BE2C (cell line): ENCODE measurements around the gene TLL2.
"Not testable (repeated sequence)": the region's sequence is repeated elsewhere in the genome, so short reads cannot be mapped to it uniquely, and the experiment has no call there.

Experiments used
- DNase-seq: peaks from one replicate; pipeline ENCODE4 v3.0.0-alpha.2; 2020
- H3K27me3 ChIP-seq: fragments of 250-450 bp; sonication (Bioruptor Pico); 2 replicates; pipeline ENCODE4 v1.5.1; 2020; ENCODE audit warnings: mild to moderate bottlenecking
- H3K36me3 ChIP-seq: fragments of 250-450 bp; sonication (Bioruptor Pico); 2 replicates; pipeline ENCODE4 v1.5.1; 2020; ENCODE audit warnings: mild to moderate bottlenecking
- H3K4me1 ChIP-seq: fragments of 250-450 bp; sonication (Bioruptor Pico); 2 replicates; pipeline ENCODE4 v1.5.1; 2020
- H3K4me3 ChIP-seq: 2 replicates; pipeline ENCODE4 v1.5.1; 2011; ENCODE audit warnings: low read depth, low read length
- H3K9me3 ChIP-seq: fragments of 250-450 bp; sonication (Bioruptor Pico); 2 replicates; pipeline ENCODE4 v1.5.1; 2020
- TF ChIP-seq, protein P1 (sequence below): IDR thresholded peaks from 2 replicates; pipeline ENCODE4 v1.5.1; 2012; ENCODE audit warnings: mild to moderate bottlenecking, low read depth, low read length

Gene TLL2

GRCh38 chr10:96548589-96548988 is 34.9 kb upstream of the TLL2 start:
- Histone ChIP-seq H3K36me3 (peaks cover 43% of the 10 kb centered on the region), H3K4me3 (no peak overlapping the region), H3K9me3 (no peaks in the 10 kb centered on the region), H3K4me1 (no peaks in the 10 kb centered on the region), H3K27me3 (no peaks in the 10 kb centered on the region)
- peak; percentile 10 for DNase-seq
- TF ChIP-seq, protein P1, sequence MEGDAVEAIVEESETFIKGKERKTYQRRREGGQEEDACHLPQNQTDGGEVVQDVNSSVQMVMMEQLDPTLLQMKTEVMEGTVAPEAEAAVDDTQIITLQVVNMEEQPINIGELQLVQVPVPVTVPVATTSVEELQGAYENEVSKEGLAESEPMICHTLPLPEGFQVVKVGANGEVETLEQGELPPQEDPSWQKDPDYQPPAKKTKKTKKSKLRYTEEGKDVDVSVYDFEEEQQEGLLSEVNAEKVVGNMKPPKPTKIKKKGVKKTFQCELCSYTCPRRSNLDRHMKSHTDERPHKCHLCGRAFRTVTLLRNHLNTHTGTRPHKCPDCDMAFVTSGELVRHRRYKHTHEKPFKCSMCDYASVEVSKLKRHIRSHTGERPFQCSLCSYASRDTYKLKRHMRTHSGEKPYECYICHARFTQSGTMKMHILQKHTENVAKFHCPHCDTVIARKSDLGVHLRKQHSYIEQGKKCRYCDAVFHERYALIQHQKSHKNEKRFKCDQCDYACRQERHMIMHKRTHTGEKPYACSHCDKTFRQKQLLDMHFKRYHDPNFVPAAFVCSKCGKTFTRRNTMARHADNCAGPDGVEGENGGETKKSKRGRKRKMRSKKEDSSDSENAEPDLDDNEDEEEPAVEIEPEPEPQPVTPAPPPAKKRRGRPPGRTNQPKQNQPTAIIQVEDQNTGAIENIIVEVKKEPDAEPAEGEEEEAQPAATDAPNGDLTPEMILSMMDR: no peak

DNA sequence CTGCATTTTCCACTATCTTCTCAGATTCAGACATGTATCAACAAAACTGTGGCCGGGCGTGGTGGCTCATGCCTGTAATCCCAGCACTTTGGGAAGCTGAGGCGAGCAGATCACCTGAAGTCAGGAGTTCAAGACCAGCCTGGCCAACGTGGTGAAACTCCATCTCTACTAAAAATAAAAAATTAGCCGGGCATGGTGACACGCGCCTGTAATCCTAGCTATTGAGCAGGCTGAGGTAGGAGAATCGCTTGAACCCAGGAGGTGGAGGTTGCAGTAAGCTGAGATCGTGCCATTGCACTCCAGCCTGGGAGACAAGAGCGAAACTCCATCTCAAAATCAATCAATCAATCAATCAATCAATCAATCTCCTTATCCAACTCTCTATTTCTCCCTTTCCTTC is 31.8 kb upstream of the TLL2 start:
- not testable (repeated sequence) for DNase-seq, H3K4me1 ChIP-seq, H3K4me3 ChIP-seq, H3K27me3 ChIP-seq, H3K9me3 ChIP-seq
- peaks cover 33% of the 10 kb centered on the region for H3K36me3 ChIP-seq

- TF ChIP-seq, protein P1: no peak
- DNase-seq: no peak
- Histone ChIP-seq H3K9me3 (no peaks in the 10 kb centered on the region), H3K4me3 (no peak overlapping the region), H3K36me3 (peaks cover 21% of the 10 kb centered on the region), H3K4me1 (no peaks in the 10 kb centered on the region), H3K27me3 (no peaks in the 10 kb centered on the region)
Measured at GRCh38 chr10:96541921-96542320, 28.2 kb upstream of the TLL2 start.

DNA sequence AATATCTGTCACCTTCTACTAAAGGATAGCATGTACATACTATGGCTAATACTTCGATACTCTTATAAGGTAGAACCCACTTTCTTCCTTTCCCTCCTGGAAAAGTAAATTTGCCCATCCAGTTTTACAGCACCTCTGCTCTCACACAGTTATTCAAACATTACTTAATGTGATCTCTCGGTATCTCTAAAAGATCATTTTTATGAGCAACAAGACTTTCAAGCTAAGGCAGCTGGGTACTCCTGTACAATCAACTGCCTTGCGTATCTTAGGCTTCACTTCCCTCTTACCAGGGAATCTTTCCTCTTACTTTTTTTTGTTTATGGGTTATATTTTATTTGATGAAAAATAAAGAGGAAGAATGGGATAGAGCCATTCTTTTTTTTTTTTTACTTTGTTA is 26.5 kb upstream of the TLL2 start:
- H3K4me3 ChIP-seq: no peak overlapping the region
- no peaks in the 10 kb centered on the region for H3K27me3 ChIP-seq
- no peak for DNase-seq
- no peaks in the 10 kb centered on the region for H3K9me3 ChIP-seq
- TF ChIP-seq, protein P1: no peak
- H3K36me3 ChIP-seq: peaks cover 8% of the 10 kb centered on the region
- no peaks in the 10 kb centered on the region for H3K4me1 ChIP-seq

DNA sequence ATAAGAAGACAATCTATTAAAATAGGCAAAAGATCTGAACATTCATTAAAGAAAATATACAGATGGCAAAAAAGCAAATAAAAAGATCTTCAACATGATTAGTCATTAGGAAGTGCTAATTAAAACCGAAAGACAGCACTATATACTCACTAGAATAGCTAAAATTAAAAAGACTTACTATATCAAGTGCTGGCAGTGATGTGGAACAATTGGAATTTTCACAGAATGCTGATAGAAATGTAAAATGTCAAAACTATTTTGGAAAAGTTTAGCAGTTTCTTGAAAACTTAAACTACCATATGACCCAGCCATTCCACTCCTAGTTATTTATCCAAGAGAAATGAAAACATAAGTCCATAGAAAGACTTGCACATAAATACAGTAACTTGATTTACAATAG is 25.0 kb upstream of the TLL2 start:
- DNase-seq: no peak
- TF ChIP-seq, protein P1: no peak
- no peaks in the 10 kb centered on the region for H3K4me1 ChIP-seq
- no peaks in the 10 kb centered on the region for H3K27me3 ChIP-seq
- peaks cover 1% of the 10 kb centered on the region for H3K36me3 ChIP-seq
- H3K9me3 ChIP-seq: no peaks in the 10 kb centered on the region
- H3K4me3 ChIP-seq: no peak overlapping the region

DNA sequence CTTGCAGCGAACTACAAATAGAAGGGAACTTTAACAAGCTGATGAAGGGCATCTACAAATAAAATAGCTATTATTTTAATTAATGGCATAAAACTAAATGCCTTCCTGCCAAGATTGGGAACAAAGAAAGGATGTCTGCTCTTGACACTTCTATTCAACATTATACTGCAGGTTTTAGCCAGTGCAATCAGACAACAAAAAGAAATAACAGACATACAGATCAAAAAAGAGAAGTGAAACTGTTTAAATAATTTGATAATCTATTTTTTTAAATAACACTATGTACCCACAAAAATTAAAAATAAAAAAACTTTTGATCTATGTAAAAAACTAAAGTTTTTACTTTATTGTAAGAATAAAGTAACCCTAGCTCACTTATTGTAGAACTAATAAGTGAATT is 22.4 kb upstream of the TLL2 start:
- TF ChIP-seq, protein P1: no peak
- Histone ChIP-seq H3K9me3 (no peaks in the 10 kb centered on the region), H3K4me1 (peaks cover 8% of the 10 kb centered on the region; the same call in 1 of the 2 replicates), H3K4me3 (no peak overlapping the region), H3K27me3 (no peaks in the 10 kb centered on the region), H3K36me3 (peaks cover 7% of the 10 kb centered on the region)
- no peak for DNase-seq

DNA sequence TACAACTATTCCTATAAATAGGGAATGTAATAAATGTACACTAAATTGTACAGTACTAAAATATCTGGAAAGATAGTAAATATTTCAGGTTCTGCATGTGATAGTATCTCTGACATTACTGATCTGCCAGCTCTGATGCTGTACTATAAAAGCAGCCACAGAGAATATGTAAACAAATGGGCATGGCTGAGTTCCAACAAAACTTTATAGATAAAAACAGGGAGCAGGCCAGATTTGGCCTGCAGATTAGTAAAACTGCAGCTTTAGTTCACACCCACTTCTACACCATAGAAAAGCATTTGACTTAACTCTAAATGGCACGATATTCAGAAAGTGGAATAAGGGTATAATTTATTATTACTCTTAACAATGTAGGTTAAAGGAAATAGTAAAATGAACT is 18.8 kb upstream of the TLL2 start:
- Histone ChIP-seq H3K9me3 (no peaks in the 10 kb centered on the region), H3K4me1 (peaks cover 13% of the 10 kb centered on the region), H3K27me3 (no peaks in the 10 kb centered on the region), H3K4me3 (no peak overlapping the region), H3K36me3 (peaks cover 24% of the 10 kb centered on the region)
- DNase-seq: no peak
- TF ChIP-seq, protein P1: no peak
